Stimulated activated naive CD4-positive, alpha-beta T cell (primary cell): ENCODE data around the gene CHST1.

Experiments
- DNase-seq, 6 experiments: peaks; one replicate each; lab custom pipeline; 2025; lab: John Stamatoyannopoulos, UW

CHST1 gene, protein sequence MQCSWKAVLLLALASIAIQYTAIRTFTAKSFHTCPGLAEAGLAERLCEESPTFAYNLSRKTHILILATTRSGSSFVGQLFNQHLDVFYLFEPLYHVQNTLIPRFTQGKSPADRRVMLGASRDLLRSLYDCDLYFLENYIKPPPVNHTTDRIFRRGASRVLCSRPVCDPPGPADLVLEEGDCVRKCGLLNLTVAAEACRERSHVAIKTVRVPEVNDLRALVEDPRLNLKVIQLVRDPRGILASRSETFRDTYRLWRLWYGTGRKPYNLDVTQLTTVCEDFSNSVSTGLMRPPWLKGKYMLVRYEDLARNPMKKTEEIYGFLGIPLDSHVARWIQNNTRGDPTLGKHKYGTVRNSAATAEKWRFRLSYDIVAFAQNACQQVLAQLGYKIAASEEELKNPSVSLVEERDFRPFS

DNA sequence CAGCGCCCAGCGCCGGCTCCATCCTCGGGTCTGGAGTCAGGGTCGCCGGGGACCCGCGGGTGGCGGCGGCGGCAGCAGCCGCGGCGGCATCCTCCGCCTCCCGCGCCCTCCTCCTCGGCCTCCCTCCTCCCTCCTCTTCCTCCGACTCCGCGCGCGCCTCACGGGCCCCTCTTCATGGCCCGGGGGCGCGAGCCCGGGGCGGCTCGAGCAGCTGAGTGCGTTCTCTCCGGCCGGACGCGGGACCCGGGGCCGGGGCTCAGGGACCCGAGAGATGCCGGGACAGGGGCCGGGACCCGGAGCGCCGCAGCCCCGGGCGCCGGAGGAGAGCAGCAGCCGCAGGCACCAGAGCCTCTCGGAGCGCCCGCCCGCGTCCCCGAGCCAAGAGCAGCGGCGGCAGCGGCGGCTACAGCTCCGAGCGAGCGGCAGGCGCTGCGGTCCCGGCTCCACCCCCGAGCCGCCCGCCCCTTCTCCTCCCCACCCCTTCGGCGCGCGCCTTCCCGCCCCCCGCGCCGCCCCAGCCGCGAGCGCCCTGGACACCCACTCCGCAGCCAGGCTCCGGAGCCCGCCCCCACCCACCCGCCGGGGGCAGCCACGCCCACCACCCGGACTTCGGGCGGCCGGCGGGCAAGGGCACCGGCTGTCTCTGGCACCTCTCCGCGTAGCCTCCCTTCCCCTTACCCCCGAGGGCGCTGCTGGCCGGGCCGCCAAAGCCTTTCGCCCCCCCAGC, at the start of gene CHST1:
Gene CHST1 (minus strand): TSS at position 417 of the 727 bp plus-strand sequence. CDS start 14,699 bp downstream, outside the sequence.
- DNase-seq = no peak

DNA sequence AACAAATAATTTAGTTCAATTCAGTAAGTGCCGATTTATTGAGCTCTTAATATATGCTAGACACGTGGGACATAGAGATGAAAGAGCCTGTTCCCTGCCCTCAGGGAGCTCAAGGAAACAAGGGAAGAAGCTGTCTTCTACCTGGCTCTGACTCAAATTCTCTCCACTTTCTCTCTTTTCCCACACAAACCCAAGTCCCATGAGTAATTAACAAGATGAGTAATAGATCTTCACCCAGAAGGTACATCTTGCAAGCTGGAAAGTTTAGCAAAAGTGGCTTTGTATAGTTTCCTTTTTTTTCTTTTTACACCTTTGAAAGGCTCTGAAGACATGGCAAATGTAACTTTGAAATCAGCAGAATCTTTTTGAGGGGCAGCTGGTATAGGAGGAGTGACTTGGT, 48.2 kb upstream of the CHST1 start:
- DNase-seq = no peak

DNA sequence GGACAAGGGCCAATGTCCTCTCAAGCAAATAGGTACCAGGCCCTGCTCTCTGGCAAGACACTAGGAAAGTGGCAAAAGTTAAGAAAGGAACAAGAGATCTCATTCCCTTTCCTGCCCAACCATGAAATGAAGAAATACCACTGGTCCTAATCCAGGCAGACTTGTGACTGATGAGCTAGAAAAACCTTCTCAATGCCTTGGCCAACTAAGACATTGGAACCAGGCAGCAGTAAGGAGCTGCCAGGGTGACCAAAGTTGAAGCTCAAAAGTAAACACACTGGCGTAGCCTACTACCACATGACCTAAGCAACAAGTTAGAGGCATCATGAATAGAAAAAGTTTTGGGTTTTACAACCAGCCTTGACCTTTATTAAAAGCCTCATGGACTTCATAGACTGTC, 45.1 kb upstream of the CHST1 start:
- no peak for DNase-seq

DNA sequence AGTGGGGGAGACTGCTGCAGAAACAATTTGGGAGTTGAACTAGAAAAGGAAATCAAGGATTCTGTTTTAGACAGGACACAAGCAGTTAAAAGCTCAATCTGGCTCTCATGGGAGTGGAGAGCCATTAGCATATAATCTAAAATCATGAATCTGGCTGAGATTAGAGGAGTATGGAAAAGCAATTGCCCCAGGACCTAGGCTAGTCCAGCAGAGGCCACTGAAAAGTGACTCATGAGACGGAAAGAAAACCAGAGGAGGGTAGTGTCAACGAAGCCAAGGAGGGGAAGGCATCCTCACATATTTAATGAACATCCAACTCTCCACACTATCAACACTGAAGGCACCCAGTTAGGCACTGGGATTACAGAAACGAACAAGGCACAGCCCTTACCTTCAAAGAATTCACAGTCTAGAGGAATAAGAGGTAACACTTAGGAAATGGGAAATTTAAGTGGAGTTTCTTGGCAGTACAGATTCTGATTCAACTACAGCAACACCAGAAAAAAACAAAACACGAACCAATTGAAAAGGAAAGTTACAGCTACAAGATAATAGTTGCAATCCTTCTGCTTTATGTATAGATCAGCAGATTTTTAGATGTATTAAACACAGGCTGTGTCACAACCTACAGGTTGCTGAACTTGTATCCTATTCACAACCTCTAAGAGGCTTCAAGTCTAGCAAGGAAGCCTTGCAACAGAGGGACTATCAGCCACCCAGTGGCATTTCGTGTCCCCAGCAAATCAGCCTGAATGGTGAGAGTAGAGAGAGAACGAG, 43.7 kb upstream of the CHST1 start:
- no peak for DNase-seq

DNA sequence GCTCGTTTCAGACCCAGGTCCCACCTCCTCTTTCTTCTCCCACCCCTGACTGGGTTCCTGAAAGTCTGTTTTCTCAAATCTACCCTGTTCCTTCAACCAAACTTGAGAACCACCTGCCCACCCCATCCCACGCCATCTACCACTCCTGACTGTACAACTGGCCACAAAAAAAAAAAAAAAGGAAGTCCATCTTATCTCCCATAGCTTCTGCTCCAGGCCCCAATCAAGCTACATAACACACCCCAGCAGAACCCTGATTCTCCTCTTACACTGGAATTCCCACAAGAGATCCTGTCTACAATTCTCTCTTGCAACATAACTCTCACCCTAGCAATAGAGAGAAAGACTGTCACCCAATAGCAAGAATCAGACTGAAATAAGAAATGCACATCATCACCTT, 39.2 kb upstream of the CHST1 start:
- no peak for DNase-seq

DNA sequence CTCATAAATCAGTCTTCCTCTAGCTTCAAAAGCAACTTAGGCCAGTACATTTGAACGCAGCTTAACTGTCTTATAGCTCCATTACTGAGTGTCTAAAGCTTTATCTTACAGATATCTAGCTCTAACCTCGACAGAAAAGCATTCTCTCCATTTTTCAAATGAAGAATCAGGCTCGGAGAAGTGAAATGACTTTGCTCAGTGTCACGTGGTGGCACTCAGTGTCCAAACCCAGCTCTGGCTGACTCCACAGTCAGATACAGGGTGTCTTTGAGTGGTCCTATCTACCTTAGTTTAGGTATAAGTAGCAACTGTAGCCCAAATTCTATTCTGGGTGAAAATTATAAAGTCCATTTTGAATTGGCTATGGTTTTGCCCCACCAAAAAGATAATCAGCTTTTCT, 38.7 kb upstream of the CHST1 start:
- no peak for DNase-seq

DNA sequence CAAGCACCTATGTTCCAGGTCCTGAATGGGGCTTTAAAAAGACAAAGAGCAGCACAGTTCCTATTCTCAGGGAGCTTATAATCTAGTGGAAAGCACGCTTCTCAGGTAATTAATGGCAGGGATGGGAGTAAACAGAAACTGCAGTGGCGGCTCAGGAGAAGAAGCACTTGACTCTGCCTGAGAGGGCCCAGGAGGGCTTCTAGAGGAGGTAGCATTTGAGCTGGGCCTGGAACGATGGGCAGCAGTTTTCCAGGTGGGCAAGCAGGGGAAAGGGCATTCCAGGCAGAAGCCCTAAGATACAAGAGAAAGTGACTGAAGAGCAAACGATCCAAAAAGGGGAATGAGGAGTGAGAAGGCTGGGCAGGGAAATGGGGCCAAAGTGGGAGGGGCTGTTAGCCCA, 37.1 kb upstream of the CHST1 start:
- no peak for DNase-seq

DNA sequence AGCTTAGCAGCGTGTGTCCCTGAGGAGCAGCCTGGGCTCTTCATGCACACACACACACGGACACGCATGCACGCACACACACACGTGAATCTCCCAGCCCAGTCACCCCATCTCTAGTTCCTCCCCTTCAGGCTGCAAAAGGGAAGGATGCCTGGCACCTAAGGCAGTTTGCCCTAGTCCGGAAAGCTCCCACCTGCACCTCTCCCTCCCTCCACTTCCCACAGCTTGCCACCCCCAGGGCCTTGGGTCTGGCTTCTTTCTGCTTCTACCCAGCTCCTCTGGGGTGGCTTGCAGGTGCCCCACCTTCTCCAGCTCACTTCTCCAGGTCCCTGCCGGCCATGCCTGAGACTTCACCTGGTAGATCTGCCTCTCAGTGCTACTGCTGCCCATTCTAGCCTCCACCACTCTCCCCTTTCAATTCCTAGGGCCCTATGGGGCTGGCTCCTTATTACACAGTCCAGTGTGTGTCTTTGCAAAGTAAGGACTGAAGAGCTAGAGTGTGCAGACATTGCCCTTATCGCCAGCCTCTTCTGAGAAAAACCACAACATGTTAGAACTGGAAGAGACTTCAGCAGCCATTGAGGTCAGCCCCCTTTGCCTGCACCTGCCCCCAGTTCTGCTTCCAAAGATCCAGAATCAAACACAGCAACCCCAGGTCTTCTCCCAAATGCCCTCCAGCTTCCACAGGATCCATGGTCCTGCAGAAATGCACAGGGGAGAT, 33.5 kb upstream of the CHST1 start:
- DNase-seq = no peak

DNA sequence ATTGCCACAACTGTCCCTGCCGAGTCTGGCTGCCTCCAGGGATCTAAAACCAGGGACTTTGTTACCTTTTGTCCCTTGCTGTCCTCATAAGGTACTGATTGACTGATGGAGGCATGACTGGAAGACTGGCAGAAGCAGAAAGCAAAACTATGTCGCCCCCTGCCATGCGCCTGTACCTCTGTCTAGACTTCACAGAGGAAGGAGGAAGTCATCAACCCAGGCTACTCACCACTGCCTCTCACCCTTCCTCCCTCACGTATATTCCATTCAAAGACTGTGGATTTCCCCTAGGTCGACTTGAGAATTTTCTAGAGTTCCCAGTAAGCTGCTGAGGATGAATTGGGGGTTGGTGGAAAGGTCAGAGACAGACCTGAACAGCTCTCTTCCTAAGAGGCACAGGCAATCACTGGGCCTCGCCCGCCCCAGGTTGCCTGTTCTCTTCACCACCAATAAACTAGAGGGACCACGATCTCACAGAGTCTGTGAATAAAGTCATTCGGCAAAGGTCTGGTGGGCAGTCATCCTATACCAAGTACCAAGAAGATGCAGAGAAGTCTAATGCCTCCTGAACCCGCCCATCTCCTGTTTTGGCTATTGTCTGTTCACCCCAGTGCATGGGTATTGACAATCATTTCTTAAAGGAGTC, 27.5 kb upstream of the CHST1 start:
- no peak for DNase-seq

DNA sequence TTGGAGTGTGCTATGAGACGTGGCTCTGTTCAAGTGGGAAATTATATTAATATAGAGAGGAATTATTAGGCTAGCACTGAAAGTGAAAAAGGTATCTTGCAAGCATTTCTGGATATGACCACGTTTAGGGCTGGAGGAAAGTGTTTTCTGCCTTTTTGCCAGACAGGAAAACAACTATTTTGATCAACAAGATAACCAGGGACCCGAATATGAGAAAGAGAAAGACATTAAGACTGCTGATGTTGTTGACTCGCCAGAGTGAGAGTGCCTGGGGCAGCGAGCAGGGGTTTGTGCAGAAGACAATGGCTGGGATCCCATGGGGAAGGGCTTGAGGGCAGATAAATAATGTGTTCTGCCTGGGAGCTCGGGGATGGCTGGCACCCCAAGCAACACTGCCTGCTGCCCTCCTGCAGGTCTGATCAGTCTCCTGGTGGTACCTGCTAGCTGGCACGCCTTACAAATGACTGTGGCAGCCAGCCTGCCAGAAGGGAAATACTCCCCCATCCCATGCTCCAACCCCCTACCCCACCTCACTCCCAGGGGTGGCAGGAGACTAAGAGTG, 23.1 kb upstream of the CHST1 start:
- DNase-seq = no peak

DNA sequence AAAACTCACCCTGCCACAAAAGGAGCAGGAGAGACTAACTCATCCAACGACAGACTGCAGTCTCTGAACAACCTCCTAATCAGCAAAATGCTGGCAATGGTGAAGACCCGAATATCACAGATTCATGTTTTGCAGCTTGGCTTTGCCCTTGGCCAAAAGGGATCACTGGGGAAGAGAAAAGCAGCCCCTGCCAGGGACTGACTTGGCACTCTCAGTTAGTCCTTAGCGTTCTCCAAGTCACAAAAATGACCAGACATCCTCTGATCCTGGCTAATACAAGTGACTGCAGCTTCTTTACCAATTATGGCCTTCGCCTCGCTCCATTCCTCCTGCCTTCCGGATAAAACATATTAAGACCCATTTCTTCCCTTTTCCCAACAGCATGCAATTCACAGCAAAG, 22.4 kb upstream of the CHST1 start:
- DNase-seq = no peak

DNA sequence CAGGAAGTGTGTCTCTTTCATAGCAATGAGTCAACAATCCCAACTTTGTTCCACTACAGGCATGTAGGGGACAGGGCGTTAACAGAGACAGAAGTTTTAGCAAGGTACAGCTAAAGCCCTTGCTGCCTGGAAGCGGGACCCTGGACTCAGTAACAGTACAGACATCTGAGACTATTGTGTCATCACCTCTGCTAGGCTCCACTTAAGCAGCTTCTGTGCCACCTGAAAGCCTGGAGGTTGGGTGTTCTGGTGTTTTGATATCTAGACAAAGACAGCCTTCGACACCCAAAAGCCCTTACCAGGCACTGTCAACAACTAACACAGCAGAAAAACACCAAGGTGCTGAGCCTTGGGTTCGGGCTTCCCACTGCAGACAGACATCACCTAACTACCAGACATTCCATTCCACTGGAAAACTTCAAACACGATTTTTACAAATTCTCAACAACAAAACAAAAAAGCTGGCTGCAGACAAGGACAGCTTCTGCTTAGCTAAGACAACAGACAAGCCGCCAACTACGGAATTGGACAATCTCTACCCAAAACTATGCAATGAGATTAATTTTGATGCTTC, 20.6 kb upstream of the CHST1 start:
- DNase-seq = no peak

DNA sequence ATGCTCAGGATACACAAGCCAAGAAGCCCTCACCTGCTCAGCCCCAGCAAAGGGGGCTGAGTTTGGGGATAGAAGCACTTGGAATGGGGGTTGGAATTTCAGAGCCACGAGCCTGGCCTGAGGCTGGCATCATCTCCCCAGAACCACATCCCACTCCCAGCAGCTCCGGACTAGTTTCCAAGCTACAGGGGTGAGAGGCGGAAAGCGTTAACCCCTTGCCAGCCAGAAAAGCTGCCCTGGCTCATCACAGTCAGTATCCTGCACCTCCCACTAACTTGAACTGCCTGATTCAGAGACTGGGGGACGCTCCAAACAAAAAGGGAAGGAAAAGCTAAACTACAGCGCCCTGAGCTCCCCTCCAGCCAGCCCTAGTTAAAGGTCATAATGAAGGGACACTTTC, 19.0 kb upstream of the CHST1 start:
- no peak for DNase-seq

DNA sequence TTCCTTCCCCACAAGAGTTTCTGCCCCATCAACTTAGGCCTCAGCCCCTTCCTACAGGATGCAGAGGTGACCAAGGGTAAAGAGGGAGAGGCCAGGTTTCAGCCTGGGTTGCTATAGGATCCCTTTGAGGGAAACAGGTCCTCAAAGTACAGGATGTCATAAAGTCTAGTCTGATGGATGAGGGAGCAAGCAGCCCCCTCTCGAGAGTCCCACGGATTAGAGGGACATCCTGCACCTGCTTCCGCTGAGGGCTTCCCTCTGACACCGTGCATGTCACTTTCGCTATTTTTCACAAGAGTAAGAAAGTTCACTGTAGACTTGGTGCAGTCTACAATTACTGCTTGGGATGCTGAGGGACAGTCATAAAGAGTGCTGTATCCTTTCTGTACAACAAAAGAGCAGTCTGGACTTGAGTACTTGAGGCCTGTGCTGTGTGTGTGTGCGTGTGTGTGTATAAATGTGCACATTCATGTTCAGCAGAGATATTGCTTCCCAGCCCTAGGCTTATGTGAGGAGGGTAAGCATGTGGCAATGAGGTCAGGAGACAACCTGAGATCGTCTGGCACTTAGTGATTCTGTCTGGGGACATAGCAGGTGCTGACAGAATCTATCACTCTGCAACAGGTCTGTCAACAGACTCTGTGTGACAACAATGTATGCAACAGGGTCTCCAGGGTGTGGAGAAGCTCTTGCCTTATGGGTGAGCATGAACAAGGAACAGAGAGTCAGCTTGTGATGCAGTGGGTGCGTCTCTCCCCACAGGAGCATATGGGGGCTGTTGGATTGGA, 18.0 kb upstream of the CHST1 start:
- DNase-seq = no peak

DNA sequence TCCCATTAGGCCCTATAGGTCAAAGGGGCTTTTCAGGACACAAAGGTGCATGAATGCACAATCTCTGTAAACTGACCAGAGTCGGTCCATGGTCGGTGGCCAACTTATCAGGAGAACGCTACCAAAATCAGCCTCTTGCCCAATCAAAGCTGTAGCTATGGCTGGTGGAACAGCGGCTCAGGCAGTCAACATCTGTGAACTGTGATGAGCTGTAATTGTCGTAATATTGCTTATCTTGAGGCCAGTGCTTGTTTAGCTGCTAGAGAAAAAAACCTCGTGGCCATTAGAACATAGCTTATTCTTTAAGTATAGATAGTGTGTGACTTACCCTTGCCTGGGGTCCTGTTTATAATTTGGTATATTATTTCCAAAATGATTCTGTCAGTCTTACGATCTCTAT, 14.4 kb upstream of the CHST1 start:
- no peak for DNase-seq

DNA sequence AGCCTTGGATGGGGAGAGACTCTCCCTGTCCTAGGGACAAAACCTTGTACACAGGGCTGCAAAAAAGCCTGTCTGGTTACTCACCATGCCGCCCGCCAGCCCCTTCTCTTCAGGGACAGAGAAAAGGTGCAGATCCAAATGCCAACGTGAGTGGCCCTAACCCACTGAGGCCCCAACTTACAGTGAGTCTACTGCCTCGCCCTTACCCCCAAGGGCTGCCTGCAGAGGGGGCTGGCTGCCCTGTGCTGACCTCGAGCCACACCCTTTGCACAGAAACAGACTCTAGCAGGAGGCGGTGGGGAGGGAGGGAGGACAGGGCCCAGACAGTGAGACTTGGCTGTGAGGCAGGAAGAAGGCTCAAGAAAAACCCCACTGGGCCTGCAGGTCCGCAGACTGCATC, 13.6 kb upstream of the CHST1 start:
- DNase-seq = no peak

DNA sequence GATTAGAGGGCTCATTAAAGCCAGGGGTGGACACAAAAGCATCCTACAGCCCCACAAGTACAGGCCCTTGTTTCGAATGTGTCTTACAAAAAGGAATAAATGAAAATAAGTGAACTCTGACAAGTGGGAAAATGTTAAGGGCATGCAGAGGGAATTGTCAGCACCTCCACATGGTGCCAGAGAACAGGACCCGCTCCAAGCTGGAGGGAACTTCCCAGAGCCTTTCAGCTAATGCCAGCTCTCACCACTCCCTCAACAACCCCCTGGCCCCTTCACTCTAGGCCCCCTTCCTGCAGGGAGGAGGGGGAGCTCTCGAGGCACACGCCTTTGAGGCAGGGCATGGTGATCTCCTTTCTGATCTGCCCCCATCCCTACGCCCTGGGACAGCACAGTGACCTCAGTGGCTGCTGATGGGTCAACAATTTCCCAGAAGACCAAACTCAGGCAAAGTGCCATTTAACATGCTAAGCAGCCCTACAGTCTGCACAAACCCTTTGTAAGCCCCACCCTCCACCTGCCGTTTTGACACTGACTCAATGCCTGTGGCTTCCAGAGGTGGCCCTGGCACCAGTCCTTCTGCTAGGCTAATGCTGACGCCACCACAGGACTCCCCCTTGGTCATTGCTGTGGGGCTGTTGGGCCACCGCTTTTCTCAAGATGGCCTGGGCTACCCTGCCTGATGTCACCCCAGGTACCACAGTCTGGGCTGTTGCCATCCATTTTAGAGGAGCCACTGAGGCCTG, 12.5 kb upstream of the CHST1 start:
- DNase-seq = no peak

DNA sequence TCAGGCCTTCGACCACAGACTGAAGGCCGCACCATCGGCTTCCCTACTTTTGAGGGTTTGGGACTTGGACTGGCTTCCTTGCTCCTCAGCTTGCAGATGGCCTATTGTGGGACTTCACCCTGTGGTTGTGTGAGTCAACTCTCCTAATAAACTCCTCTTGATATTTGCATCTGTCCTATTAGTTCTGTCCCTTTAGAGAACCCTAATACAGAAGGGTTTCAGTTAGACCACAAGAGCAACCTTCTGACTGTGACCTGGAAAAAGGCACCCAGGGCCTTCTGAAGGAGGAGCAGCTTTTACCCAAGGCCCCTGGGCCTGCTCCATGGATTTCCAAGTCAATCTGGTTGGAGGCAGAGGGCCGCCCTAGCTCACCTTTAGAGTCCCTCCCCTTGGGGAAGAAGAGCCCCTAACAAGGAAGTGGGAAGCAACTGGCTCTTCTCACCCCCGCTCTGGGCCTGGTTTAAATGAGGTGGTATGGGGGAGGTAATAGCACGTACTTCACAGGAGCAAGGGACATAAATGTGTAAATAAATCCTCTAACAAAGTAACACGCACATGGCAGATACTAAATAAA, 11.2 kb upstream of the CHST1 start:
- no peak for DNase-seq

DNA sequence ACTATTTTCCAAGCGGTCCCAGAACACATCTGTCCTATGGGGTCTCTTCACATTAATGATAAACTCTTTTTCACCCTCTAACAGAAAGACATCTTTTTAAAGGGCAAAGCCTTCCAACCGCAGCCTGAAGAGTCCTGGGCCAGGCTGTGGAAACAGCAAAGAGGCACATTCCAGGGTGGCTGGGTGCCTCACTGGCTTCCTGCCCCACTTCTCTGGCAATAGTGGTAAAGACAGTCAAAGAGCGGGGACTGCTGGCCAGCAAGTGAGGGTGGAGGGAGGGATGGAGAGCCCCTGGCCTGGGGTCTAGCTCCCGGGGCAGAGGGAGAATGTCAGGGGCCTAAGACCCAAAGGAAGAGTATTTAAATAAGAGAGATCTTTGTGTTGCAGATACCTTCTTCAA, 10.2 kb upstream of the CHST1 start:
- no peak for DNase-seq
